ENCODE measurements around the gene H2AZ1.
A peak's percentile ranks its signal among the peaks of the same experiment; 100 is the strongest.

The H2AZ1 gene

GRCh38 chr4:99949034-99949998 is 759 bp downstream of the H2AZ1 start:
- H2BK120ac ChIP-seq (ENCODE audit: low read depth, low read length), result peak overlapping the region; percentile 44
- DNase-seq, result peak; percentile 96
- peak overlapping the region; percentile 84 for H4K8ac ChIP-seq (ENCODE audit: low read length)

GRCh38 chr4:99947608-99948007 is 2.5 kb downstream of the H2AZ1 start:
- no peak overlapping the region for H3K4ac ChIP-seq (ENCODE audit: low read depth in 1 of 2, low read length in 2 of 2)
- no peak overlapping the region for H2AFZ ChIP-seq (ENCODE audit: low read depth, low read length)
- H3K27ac ChIP-seq (ENCODE audit: low read length, poor library complexity, severe bottlenecking), result peak overlapping the region; percentile 24
- H3K36me3 ChIP-seq (ENCODE audit: control insufficient read depth in 1 of 2, insufficient read depth in 2 of 2, low read depth in 1 of 2, low read length in 2 of 2), result peaks cover 2 to 17% of the 10 kb centered on the region in 2 experiments
- no peak overlapping the region for H4K8ac ChIP-seq (ENCODE audit: low read length)
- H3K79me1 ChIP-seq (replicated peaks; ENCODE audit: low read length, poor library complexity, severe bottlenecking), result peaks cover under 1% of the 10 kb centered on the region
- H2AK5ac ChIP-seq (ENCODE audit: low read length, severe bottlenecking), result no peak overlapping the region
- peak overlapping the region in 1 of 2 experiments; percentile 85 for H3K4me3 ChIP-seq (ENCODE audit: insufficient read depth in 1 of 2, low read depth in 1 of 2, low read length in 2 of 2)
- peak overlapping the region; percentile 96 for H3K9ac ChIP-seq (ENCODE audit: low read length)
- no peak overlapping the region for H2BK12ac ChIP-seq (ENCODE audit: low read length in 2 of 2)
- H2BK15ac ChIP-seq (ENCODE audit: low read depth, poor library complexity, severe bottlenecking), result no peak overlapping the region
- WGBS, result 81% methylated on average over 4 of the region's 4 CpGs
- no peaks in the 10 kb centered on the region for H3K27me3 ChIP-seq (ENCODE audit: control insufficient read depth in 1 of 2, insufficient read depth in 1 of 2, low read length in 2 of 2)
- no peak overlapping the region for H3K14ac ChIP-seq (ENCODE audit: low read length in 2 of 2)
- peak; percentile 20 for DNase-seq
- peaks cover 4% of the 10 kb centered on the region for H3K4me1 ChIP-seq (ENCODE audit: control insufficient read depth, insufficient read depth, low read depth, low read length)
- H2BK120ac ChIP-seq (ENCODE audit: low read depth, low read length), result no peak overlapping the region
- no peak overlapping the region for H3K23ac ChIP-seq (ENCODE audit: low read length in 2 of 2)
- no peak overlapping the region for H2BK5ac ChIP-seq (ENCODE audit: low read depth, low read length, poor library complexity, severe bottlenecking)
- no peak overlapping the region for H4K91ac ChIP-seq (ENCODE audit: low read length)
- H3K9me3 ChIP-seq (ENCODE audit: control insufficient read depth, low read length), result no peaks in the 10 kb centered on the region
- H3K4me2 ChIP-seq (ENCODE audit: low read length, poor library complexity, severe bottlenecking), result no peak overlapping the region
- H3K18ac ChIP-seq (ENCODE audit: low read depth in 1 of 2, low read length in 2 of 2), result no peak overlapping the region

More at GRCh38 chr4:99949034-99949998, 759 bp downstream of the H2AZ1 start:
- Histone ChIP-seq H3K18ac (ENCODE audit: low read depth in 1 of 2, low read length in 2 of 2) (peak overlapping the region; percentile 90 to 91), H3K4me3 (ENCODE audit: insufficient read depth in 1 of 2, low read depth in 1 of 2, low read length in 2 of 2) (peak overlapping the region; percentile 81 to 94), H3K27ac (ENCODE audit: low read length, poor library complexity, severe bottlenecking) (peak overlapping the region; percentile 98), H2AK5ac (ENCODE audit: low read length, severe bottlenecking) (no peak overlapping the region), H3K4me2 (ENCODE audit: low read length, poor library complexity, severe bottlenecking) (peak overlapping the region; percentile 96), H3K27me3 (ENCODE audit: control insufficient read depth in 1 of 2, insufficient read depth in 1 of 2, low read length in 2 of 2) (no peaks in the 10 kb centered on the region), H3K9me3 (ENCODE audit: control insufficient read depth, low read length) (no peaks in the 10 kb centered on the region), H3K4me1 (ENCODE audit: control insufficient read depth, insufficient read depth, low read depth, low read length) (peaks cover 4% of the 10 kb centered on the region), H3K23ac (ENCODE audit: low read length in 2 of 2) (no peak overlapping the region), H2BK5ac (ENCODE audit: low read depth, low read length, poor library complexity, severe bottlenecking) (peak overlapping the region; percentile 62), H2BK15ac (ENCODE audit: low read depth, poor library complexity, severe bottlenecking) (peak overlapping the region; percentile 77), H3K36me3 (ENCODE audit: control insufficient read depth in 1 of 2, insufficient read depth in 2 of 2, low read depth in 1 of 2, low read length in 2 of 2) (peaks cover 2 to 13% of the 10 kb centered on the region in 2 experiments), H3K79me1 (replicated peaks; ENCODE audit: low read length, poor library complexity, severe bottlenecking) (peaks cover 6% of the 10 kb centered on the region), H3K9ac (ENCODE audit: low read length) (peak overlapping the region; percentile 96), H2AFZ (ENCODE audit: low read depth, low read length) (no peak overlapping the region), H4K91ac (ENCODE audit: low read length) (peak overlapping the region; percentile 48), H3K14ac (ENCODE audit: low read length in 2 of 2) (peak overlapping the region in 1 of 2 experiments; percentile 83), H3K4ac (ENCODE audit: low read depth in 1 of 2, low read length in 2 of 2) (peak overlapping the region; percentile 39 to 92), H2BK12ac (ENCODE audit: low read length in 2 of 2) (no peak overlapping the region)
- under 1% methylated on average over 78 of the region's 98 CpGs for WGBS

GRCh38 chr4:99947190-99947578 is 2.9 kb downstream of the H2AZ1 start:
- no peak overlapping the region for H2BK5ac ChIP-seq (ENCODE audit: low read depth, low read length, poor library complexity, severe bottlenecking)
- H3K4me3 ChIP-seq (ENCODE audit: insufficient read depth in 1 of 2, low read depth in 1 of 2, low read length in 2 of 2), result peak overlapping the region; percentile 83 to 85
- no peak overlapping the region for H4K8ac ChIP-seq (ENCODE audit: low read length)
- no peak overlapping the region for H3K18ac ChIP-seq (ENCODE audit: low read depth in 1 of 2, low read length in 2 of 2)
- H3K14ac ChIP-seq (ENCODE audit: low read length in 2 of 2), result no peak overlapping the region
- peaks cover 2 to 17% of the 10 kb centered on the region in 2 experiments for H3K36me3 ChIP-seq (ENCODE audit: control insufficient read depth in 1 of 2, insufficient read depth in 2 of 2, low read depth in 1 of 2, low read length in 2 of 2)
- H3K4me2 ChIP-seq (ENCODE audit: low read length, poor library complexity, severe bottlenecking), result peak overlapping the region; percentile 85
- H2AFZ ChIP-seq (ENCODE audit: low read depth, low read length), result no peak overlapping the region
- H3K23ac ChIP-seq (ENCODE audit: low read length in 2 of 2), result no peak overlapping the region
- no peak for DNase-seq
- H2BK12ac ChIP-seq (ENCODE audit: low read length in 2 of 2), result no peak overlapping the region
- H3K27ac ChIP-seq (ENCODE audit: low read length, poor library complexity, severe bottlenecking), result peak overlapping the region; percentile 89
- no peaks in the 10 kb centered on the region for H3K9me3 ChIP-seq (ENCODE audit: control insufficient read depth, low read length)
- peak overlapping the region; percentile 97 for H3K4ac ChIP-seq (ENCODE audit: low read depth in 1 of 2, low read length in 2 of 2)
- H2BK120ac ChIP-seq (ENCODE audit: low read depth, low read length), result peak overlapping the region; percentile 52
- H2AK5ac ChIP-seq (ENCODE audit: low read length, severe bottlenecking), result no peak overlapping the region
- no peaks in the 10 kb centered on the region for H3K27me3 ChIP-seq (ENCODE audit: control insufficient read depth in 1 of 2, insufficient read depth in 1 of 2, low read length in 2 of 2)
- peaks cover 4% of the 10 kb centered on the region for H3K4me1 ChIP-seq (ENCODE audit: control insufficient read depth, insufficient read depth, low read depth, low read length)
- no peak overlapping the region for H4K91ac ChIP-seq (ENCODE audit: low read length)
- 5% methylated on average over 3 of the region's 8 CpGs for WGBS
- peak overlapping the region; percentile 77 for H2BK15ac ChIP-seq (ENCODE audit: low read depth, poor library complexity, severe bottlenecking)
- peak overlapping the region; percentile 96 for H3K9ac ChIP-seq (ENCODE audit: low read length)
- no peaks in the 10 kb centered on the region for H3K79me1 ChIP-seq (replicated peaks; ENCODE audit: low read length, poor library complexity, severe bottlenecking)

Data from mesenchymal stem cell (in vitro differentiated cells and primary cell).